Trophoblast cell (in vitro differentiated cells and primary cell): ENCODE results near the gene FHIT.

Experiments used
- DNase-seq, 2 donors: peaks; one replicate each; pipeline ENCODE4 v3.0.0-alpha.2; 2016
- H2AFZ ChIP-seq: 2 replicates; pipeline ENCODE4 v1.6.1; 2013; ENCODE audit warnings: low read length, moderate library complexity, mild to moderate bottlenecking; ENCODE audit not compliant: insufficient read depth, poor library complexity
- H2AK5ac ChIP-seq: 2 replicates; pipeline ENCODE4 v1.6.1; 2013; ENCODE audit warnings: mild to moderate bottlenecking, low read length
- H2BK120ac ChIP-seq: 2 replicates; pipeline ENCODE4 v1.6.1; 2013; ENCODE audit warnings: low read length, mild to moderate bottlenecking, moderate library complexity; ENCODE audit not compliant: insufficient read depth, poor library complexity
- H2BK12ac ChIP-seq: 2 replicates; pipeline ENCODE4 v1.6.1; 2013; ENCODE audit warnings: mild to moderate bottlenecking, low read length, moderate library complexity
- H2BK5ac ChIP-seq: 2 replicates; pipeline ENCODE4 v1.6.1; 2013; ENCODE audit warnings: low read length, low read depth, moderate library complexity, mild to moderate bottlenecking; ENCODE audit not compliant: poor library complexity
- H3K14ac ChIP-seq: 2 replicates; pipeline ENCODE4 v1.6.1; 2013; ENCODE audit warnings: mild to moderate bottlenecking, low read length
- H3K18ac ChIP-seq: 2 replicates; pipeline ENCODE4 v1.6.1; 2013; ENCODE audit warnings: mild to moderate bottlenecking, low read length
- H3K23ac ChIP-seq: 2 replicates; pipeline ENCODE4 v1.6.1; 2013; ENCODE audit warnings: low read length
- H3K27ac ChIP-seq: 2 replicates; pipeline ENCODE4 v1.5.1; 2013; ENCODE audit warnings: low read depth, mild to moderate bottlenecking, inconsistent platforms, low read length, moderate library complexity
- H3K27me3 ChIP-seq: 2 replicates; pipeline ENCODE4 v1.6.1; 2013; ENCODE audit warnings: inconsistent platforms, mild to moderate bottlenecking, low read length, moderate library complexity; ENCODE audit not compliant: insufficient read depth
- H3K36me3 ChIP-seq, 2 experiments: 1 replicate in 1 of 2; 2 replicates in 1 of 2; pipeline ENCODE4 v1.6.1; 2013; ENCODE audit warnings: low read length in 2 of 2, mild to moderate bottlenecking in 2 of 2, moderate library complexity in 1 of 2; ENCODE audit not compliant: insufficient read depth in 2 of 2, control insufficient read depth in 1 of 2
- H3K4ac ChIP-seq: 2 replicates; pipeline ENCODE4 v1.6.1; 2013; ENCODE audit warnings: low read depth, mild to moderate bottlenecking, low read length, moderate library complexity
- H3K4me1 ChIP-seq, 2 experiments: 1 replicate in 1 of 2; 2 replicates in 1 of 2; pipeline ENCODE4 v1.6.1; 2013; ENCODE audit warnings: low read length in 2 of 2, mild to moderate bottlenecking in 2 of 2, moderate library complexity in 1 of 2; ENCODE audit not compliant: insufficient read depth in 2 of 2, control insufficient read depth in 1 of 2
- H3K4me2 ChIP-seq: 2 replicates; pipeline ENCODE4 v1.6.1; 2013; ENCODE audit warnings: inconsistent platforms, mild to moderate bottlenecking, low read length, moderate library complexity
- H3K4me3 ChIP-seq: 2 replicates; pipeline ENCODE4 v1.5.1; 2013; ENCODE audit warnings: mild to moderate bottlenecking, low read depth, low read length, inconsistent platforms
- H3K79me1 ChIP-seq: one replicate; pipeline ENCODE4 v1.6.1; 2013; ENCODE audit warnings: low read length
- H3K79me2 ChIP-seq: 2 replicates; pipeline ENCODE4 v1.6.1; 2013; ENCODE audit warnings: low read length, mild to moderate bottlenecking; ENCODE audit not compliant: control insufficient read depth, insufficient read depth, poor library complexity
- H3K9ac ChIP-seq: 2 replicates; pipeline ENCODE4 v1.6.1; 2013; ENCODE audit warnings: mild to moderate bottlenecking, low read length
- H3K9me3 ChIP-seq: 2 replicates; pipeline ENCODE4 v1.6.1; 2013; ENCODE audit warnings: low read depth, mild to moderate bottlenecking, control low read depth, inconsistent platforms, low read length; ENCODE audit not compliant: insufficient read depth
- H4K12ac ChIP-seq: 2 replicates; pipeline ENCODE4 v1.6.1; 2013; ENCODE audit warnings: low read depth, mild to moderate bottlenecking, low read length, moderate library complexity
- H4K8ac ChIP-seq: 2 replicates; pipeline ENCODE4 v1.6.1; 2013; ENCODE audit warnings: low read depth, mild to moderate bottlenecking, low read length, moderate library complexity
- H4K91ac ChIP-seq: one replicate; pipeline ENCODE4 v1.6.1; 2013; ENCODE audit warnings: low read depth, mild to moderate bottlenecking, low read length, moderate library complexity
- WGBS: extraction: QIAGEN DNeasy Blood & Tissue Kit; methylation state at CpG from one replicate; pipeline ENCODE4 v1.1.7; 2013; ENCODE audit warnings: missing lambda C conversion rate; ENCODE audit not compliant: insufficient read length, insufficient coverage; ENCODE audit errors: extremely low coverage; 5-methylcytosine and 5-hydroxymethylcytosine counted together

FHIT gene

DNA sequence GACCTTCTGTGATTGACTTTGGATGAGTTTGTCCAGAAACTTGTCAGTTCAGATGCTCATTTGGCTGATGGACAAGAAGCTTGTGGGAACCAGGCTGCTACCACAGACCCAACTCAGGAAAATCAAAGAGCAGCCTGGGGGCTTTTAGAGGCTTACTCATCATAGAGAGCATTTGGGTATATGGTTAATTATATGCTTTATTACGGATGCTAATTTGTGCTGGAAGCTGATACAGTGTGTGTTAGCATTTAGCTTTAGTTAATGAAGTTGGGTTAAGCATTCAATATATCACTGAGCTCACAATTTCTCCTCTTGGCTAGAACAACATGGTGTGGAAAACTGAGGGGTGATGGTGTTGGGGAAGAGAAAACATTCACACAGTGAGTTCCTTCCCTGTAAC is 1537.2 kb downstream of the FHIT start:
- H3K4me1 ChIP-seq: peaks cover 0 to 2% of the 10 kb centered on the region in 2 experiments
- H3K36me3 ChIP-seq: no peaks in the 10 kb centered on the region
- no peak overlapping the region for H3K27ac ChIP-seq
- H2AFZ ChIP-seq: no peak overlapping the region
- H3K23ac ChIP-seq: no peak overlapping the region
- H3K4ac ChIP-seq: no peak overlapping the region
- no CpG with 5 or more reads among the region's 1 CpG for WGBS
- no peak overlapping the region for H3K4me2 ChIP-seq
- H2AK5ac ChIP-seq: no peak overlapping the region
- no peak overlapping the region for H4K8ac ChIP-seq
- H3K4me3 ChIP-seq: no peak overlapping the region
- no peaks in the 10 kb centered on the region for H3K79me2 ChIP-seq
- no peak overlapping the region for H3K9ac ChIP-seq
- DNase-seq: no peak
- no peaks in the 10 kb centered on the region for H3K79me1 ChIP-seq
- no peak overlapping the region for H3K14ac ChIP-seq
- no peak overlapping the region for H2BK12ac ChIP-seq
- no peaks in the 10 kb centered on the region for H3K9me3 ChIP-seq
- H4K12ac ChIP-seq: no peak overlapping the region
- H3K18ac ChIP-seq: no peak overlapping the region
- H4K91ac ChIP-seq: no peak overlapping the region
- H2BK120ac ChIP-seq: no peak overlapping the region
- H2BK5ac ChIP-seq: no peak overlapping the region
- H3K27me3 ChIP-seq: no peaks in the 10 kb centered on the region

DNA sequence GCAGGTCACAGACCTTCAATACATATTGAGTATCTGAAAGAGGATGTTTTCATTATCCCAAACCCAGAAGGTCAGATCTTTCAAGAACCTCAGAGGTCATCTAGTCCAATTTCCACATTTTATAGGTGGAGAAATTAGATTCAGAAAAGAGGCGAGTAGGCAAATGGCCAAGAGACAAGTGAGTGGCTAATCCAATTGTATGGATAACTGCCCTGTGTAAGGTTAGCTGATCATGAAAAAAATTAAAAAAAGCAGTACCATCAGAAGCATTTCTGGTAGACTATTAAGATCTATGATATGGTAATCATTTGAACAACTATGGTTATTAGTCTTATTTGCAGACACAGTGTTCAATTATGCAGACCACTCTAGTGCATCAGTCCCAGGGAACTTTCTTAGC is 1540.7 kb downstream of the FHIT start:
- H2BK12ac ChIP-seq: no peak overlapping the region
- H3K9me3 ChIP-seq: no peaks in the 10 kb centered on the region
- no peak overlapping the region for H3K4ac ChIP-seq
- no peak overlapping the region for H3K9ac ChIP-seq
- no peak overlapping the region for H3K23ac ChIP-seq
- no peaks in the 10 kb centered on the region for H3K4me1 ChIP-seq
- no peak overlapping the region for H2AK5ac ChIP-seq
- DNase-seq: no peak
- no peak overlapping the region for H4K91ac ChIP-seq
- no peak overlapping the region for H3K27ac ChIP-seq
- H3K4me2 ChIP-seq: no peak overlapping the region
- no peak overlapping the region for H2AFZ ChIP-seq
- no peak overlapping the region for H4K8ac ChIP-seq
- H2BK120ac ChIP-seq: no peak overlapping the region
- H3K4me3 ChIP-seq: no peak overlapping the region
- no peaks in the 10 kb centered on the region for H3K79me2 ChIP-seq
- no peak overlapping the region for H3K14ac ChIP-seq
- WGBS: no CpG with 5 or more reads among the region's 1 CpG
- no peak overlapping the region for H4K12ac ChIP-seq
- H3K27me3 ChIP-seq: no peaks in the 10 kb centered on the region
- H3K36me3 ChIP-seq: no peaks in the 10 kb centered on the region
- no peak overlapping the region for H2BK5ac ChIP-seq
- H3K18ac ChIP-seq: no peak overlapping the region
- no peaks in the 10 kb centered on the region for H3K79me1 ChIP-seq

DNA sequence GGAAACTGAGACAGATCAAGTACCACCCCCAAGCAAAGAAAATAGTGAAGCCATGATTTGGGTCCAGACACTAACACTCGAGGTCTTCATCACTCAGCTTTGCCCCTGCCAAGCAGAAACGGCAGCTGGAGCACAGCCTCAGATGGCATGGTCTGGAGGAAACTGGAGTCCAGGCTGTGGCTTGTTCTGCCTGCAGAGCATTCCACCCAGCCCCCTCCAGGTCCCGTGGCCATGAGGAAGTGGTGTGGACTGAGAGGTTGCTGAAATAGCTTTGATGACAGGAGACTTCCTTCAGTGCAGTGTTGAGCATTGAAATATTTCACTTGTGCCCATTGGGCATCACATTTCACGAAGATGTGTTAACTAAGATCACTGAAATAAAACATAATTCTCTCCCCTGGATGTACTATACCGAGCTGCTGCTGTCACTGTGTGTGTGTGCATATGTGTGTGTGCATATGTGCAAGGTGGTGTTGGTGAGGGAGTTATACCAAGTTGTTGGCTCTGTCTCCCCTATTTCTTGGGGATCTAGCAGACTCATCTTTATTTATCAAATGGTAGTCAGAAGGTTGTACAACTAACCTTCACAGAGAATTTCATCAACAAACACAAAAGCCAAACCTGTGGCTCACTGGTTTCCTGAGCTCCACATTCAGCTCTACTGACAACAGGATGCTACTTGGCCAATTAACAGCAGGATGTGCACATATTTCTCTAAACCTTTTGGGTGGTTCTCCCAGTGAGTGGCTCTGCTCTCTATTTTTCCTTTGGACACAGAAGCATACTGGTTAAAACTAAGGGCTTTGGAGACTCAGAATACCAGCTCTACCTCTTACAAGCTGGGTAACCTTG is 1541.3 kb downstream of the FHIT start:
- no CpG with 5 or more reads among the region's 5 CpGs for WGBS

GRCh38 chr3:59708202-59708601 is 1543.0 kb downstream of the FHIT start:
- no peak for DNase-seq
- Histone ChIP-seq H3K79me2 (no peaks in the 10 kb centered on the region), H4K12ac (no peak overlapping the region), H2BK120ac (no peak overlapping the region), H3K9ac (no peak overlapping the region), H4K91ac (no peak overlapping the region), H3K79me1 (no peaks in the 10 kb centered on the region), H3K23ac (no peak overlapping the region), H2AK5ac (no peak overlapping the region), H2BK5ac (no peak overlapping the region), H3K4me2 (no peak overlapping the region), H3K27ac (no peak overlapping the region), H3K14ac (no peak overlapping the region), H3K18ac (no peak overlapping the region), H2BK12ac (no peak overlapping the region), H3K4me1 (no peaks in the 10 kb centered on the region), H2AFZ (no peak overlapping the region), H3K4me3 (no peak overlapping the region), H3K9me3 (no peaks in the 10 kb centered on the region), H4K8ac (no peak overlapping the region), H3K4ac (no peak overlapping the region), H3K27me3 (no peaks in the 10 kb centered on the region), H3K36me3 (no peaks in the 10 kb centered on the region)
- WGBS: no CpG with 5 or more reads among the region's 3 CpGs

More for the DNA sequence above, 1541.3 kb downstream of the FHIT start:
- Histone ChIP-seq H2AFZ (no peak overlapping the region), H3K79me2 (no peaks in the 10 kb centered on the region), H3K18ac (no peak overlapping the region), H4K12ac (no peak overlapping the region), H4K8ac (no peak overlapping the region), H3K4me1 (no peaks in the 10 kb centered on the region), H3K79me1 (no peaks in the 10 kb centered on the region), H2BK120ac (no peak overlapping the region), H3K4ac (no peak overlapping the region), H3K23ac (no peak overlapping the region), H2BK5ac (no peak overlapping the region), H3K14ac (no peak overlapping the region), H3K9ac (no peak overlapping the region), H3K4me3 (no peak overlapping the region), H2AK5ac (no peak overlapping the region), H3K27ac (no peak overlapping the region), H3K4me2 (no peak overlapping the region), H3K9me3 (no peaks in the 10 kb centered on the region), H2BK12ac (no peak overlapping the region), H3K36me3 (no peaks in the 10 kb centered on the region), H3K27me3 (no peaks in the 10 kb centered on the region), H4K91ac (no peak overlapping the region)
- no peak for DNase-seq
